ENCODE results near the gene KRT73. TPM values are rescaled to one million over a fixed set of nuclear protein-coding genes. Genes with fewer than 3 reads are reported as not detected.

KRT73 gene
- total and polyA plus RNA-seq, 2 donors (not counting 1 experiment from before 2014, with no cell fraction given): not detected

DNA sequence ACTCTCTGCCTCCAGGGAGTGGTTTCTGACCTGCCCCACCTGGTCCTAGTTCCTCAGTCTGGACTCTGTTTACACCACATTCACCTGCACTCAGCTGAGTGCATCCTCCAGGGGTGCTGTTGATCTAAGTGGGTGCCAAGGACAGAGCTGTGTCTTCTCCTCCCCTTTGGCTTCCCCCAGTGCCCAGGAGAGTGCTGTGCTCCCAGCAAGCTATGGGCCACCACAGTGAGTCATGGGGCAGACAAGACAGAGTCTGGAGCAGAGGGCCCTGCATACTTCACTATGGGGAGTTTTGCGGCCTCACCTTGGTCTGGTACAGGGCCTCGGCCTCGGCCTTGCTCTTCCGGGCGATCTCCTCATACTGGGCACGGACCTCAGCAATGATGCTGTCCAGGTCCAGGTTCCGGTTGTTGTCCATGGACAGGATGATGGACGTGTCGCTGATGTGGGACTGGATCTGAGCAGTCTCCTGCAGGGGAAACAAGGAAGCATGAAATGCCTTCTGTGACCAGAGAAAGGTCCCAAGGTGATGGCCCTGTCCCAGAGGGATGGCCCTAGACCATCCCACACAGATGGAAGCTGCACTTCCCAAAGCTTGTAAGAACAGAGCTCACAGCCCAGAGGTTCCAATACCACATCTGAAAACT, 4.9 kb downstream of the KRT73 start:
- H3K79me2 ChIP-seq (ENCODE audit: control insufficient read depth, insufficient read depth, low read length): no peaks in the 10 kb centered on the region
- H3K36me3 ChIP-seq (ENCODE audit: control insufficient read depth, insufficient read depth, low read length): no peaks in the 10 kb centered on the region
- H4K20me1 ChIP-seq (ENCODE audit: control insufficient read depth, extremely low read depth, insufficient read depth, low read length): peaks cover 2% of the 10 kb centered on the region
- H3K9ac ChIP-seq (ENCODE audit: insufficient read depth, low read length): no peak overlapping the region
- TF ChIP-seq CTCF (conservative IDR thresholded peaks at IDR 0.05 in 1 of 2, IDR thresholded peaks at IDR 0.05 in 1 of 2; ENCODE audit: low read depth in 1 of 2, low read length in 2 of 2): no peak
- TF ChIP-seq EZH2 (IDR thresholded peaks at IDR 0.05; ENCODE audit: low read length, missing control alignments): no peak
- no peak overlapping the region for H2AFZ ChIP-seq (ENCODE audit: low read length)
- H3K4me3 ChIP-seq (replicated peaks in 1 of 4; ENCODE audit: control extremely low read depth in 1 of 4, insufficient read depth in 1 of 4, low read depth in 3 of 4, low read length in 4 of 4): no peak overlapping the region
- H3K9me3 ChIP-seq (ENCODE audit: control insufficient read depth, insufficient read depth, low read depth, low read length): no peaks in the 10 kb centered on the region
- H3K27me3 ChIP-seq (ENCODE audit: control insufficient read depth, insufficient read depth, low read length): peaks cover 3% of the 10 kb centered on the region
- no peaks in the 10 kb centered on the region for H3K4me1 ChIP-seq (ENCODE audit: control insufficient read depth, extremely low read depth, insufficient read depth, low read length)
- no peak overlapping the region for H3K27ac ChIP-seq (ENCODE audit: insufficient read depth, low read length)
- no peak for DNase-seq (ENCODE audit: low read depth in 2 of 2)
- H3K4me2 ChIP-seq (ENCODE audit: extremely low read depth, insufficient read depth, low read length): no peak overlapping the region

DNA sequence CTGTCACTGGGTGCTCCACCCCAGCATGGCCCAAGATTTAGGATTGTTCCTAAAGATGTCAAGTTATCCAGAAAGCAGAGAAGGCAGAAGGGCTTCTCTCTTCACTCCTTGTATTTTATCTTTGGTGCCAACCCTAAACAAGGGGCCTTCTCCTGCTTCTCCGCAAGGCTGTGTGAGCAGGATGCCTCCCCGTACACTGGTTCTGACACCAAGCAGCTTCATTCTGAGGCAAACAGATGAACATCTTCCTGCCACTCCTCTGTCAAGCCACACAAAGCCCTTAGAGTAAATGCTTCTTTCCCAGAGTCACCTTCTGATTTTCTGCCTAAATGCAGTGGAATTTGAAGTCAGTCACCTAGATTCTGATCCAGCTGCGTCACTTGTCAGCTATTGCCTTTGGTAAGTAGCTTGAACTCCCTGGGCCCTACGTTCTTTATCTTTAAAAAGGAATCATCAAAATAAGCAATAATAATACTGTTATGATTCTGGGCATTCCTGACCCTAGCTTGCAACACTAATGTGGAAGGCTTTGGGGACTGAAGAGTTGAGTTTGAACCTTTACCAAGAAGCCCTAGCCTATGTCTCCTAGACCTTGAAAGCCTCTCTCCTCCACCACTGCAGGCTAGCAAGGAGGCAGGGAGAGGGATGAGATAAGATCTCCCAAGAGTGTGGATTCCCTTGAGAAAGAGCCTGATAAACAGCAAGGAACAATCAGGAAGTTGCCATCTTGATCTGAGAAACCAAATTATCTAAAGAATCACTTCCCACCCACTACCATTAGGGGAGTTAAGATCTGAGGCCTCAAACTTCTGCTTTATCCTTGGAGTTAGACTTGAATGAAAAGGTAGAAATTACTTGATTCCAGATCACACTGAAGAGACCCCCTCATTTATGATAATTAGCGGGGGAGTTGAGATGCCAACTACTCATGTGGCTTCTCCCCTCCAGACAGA, 5.7 kb downstream of the KRT73 start:
- TF ChIP-seq EZH2 (IDR thresholded peaks at IDR 0.05; ENCODE audit: low read length, missing control alignments): no peak
- TF ChIP-seq CTCF (conservative IDR thresholded peaks at IDR 0.05 in 1 of 2, IDR thresholded peaks at IDR 0.05 in 1 of 2; ENCODE audit: low read depth in 1 of 2, low read length in 2 of 2): no peak
- H3K27ac ChIP-seq (ENCODE audit: insufficient read depth, low read length): no peak overlapping the region
- H3K27me3 ChIP-seq (ENCODE audit: control insufficient read depth, insufficient read depth, low read length): peaks cover 3% of the 10 kb centered on the region
- no peaks in the 10 kb centered on the region for H3K4me1 ChIP-seq (ENCODE audit: control insufficient read depth, extremely low read depth, insufficient read depth, low read length)
- H3K79me2 ChIP-seq (ENCODE audit: control insufficient read depth, insufficient read depth, low read length): no peaks in the 10 kb centered on the region
- H4K20me1 ChIP-seq (ENCODE audit: control insufficient read depth, extremely low read depth, insufficient read depth, low read length): peaks cover 2% of the 10 kb centered on the region
- no peaks in the 10 kb centered on the region for H3K9me3 ChIP-seq (ENCODE audit: control insufficient read depth, insufficient read depth, low read depth, low read length)
- H2AFZ ChIP-seq (ENCODE audit: low read length): no peak overlapping the region
- no peaks in the 10 kb centered on the region for H3K36me3 ChIP-seq (ENCODE audit: control insufficient read depth, insufficient read depth, low read length)
- DNase-seq (ENCODE audit: low read depth in 2 of 2): no peak
- H3K4me2 ChIP-seq (ENCODE audit: extremely low read depth, insufficient read depth, low read length): no peak overlapping the region
- no peak overlapping the region for H3K4me3 ChIP-seq (replicated peaks in 1 of 4; ENCODE audit: control extremely low read depth in 1 of 4, insufficient read depth in 1 of 4, low read depth in 3 of 4, low read length in 4 of 4)
- no peak overlapping the region for H3K9ac ChIP-seq (ENCODE audit: insufficient read depth, low read length)

- Histone ChIP-seq H3K4me2 (ENCODE audit: extremely low read depth, insufficient read depth, low read length) (no peak overlapping the region), H3K79me2 (ENCODE audit: control insufficient read depth, insufficient read depth, low read length) (no peaks in the 10 kb centered on the region), H3K9me3 (ENCODE audit: control insufficient read depth, insufficient read depth, low read depth, low read length) (no peaks in the 10 kb centered on the region), H4K20me1 (ENCODE audit: control insufficient read depth, extremely low read depth, insufficient read depth, low read length) (peaks cover 2% of the 10 kb centered on the region), H3K4me3 (replicated peaks in 1 of 4; ENCODE audit: control extremely low read depth in 1 of 4, insufficient read depth in 1 of 4, low read depth in 3 of 4, low read length in 4 of 4) (no peak overlapping the region), H3K4me1 (ENCODE audit: control insufficient read depth, extremely low read depth, insufficient read depth, low read length) (no peaks in the 10 kb centered on the region), H3K27me3 (ENCODE audit: control insufficient read depth, insufficient read depth, low read length) (peaks cover 3% of the 10 kb centered on the region), H3K9ac (ENCODE audit: insufficient read depth, low read length) (no peak overlapping the region), H3K27ac (ENCODE audit: insufficient read depth, low read length) (no peak overlapping the region), H2AFZ (ENCODE audit: low read length) (no peak overlapping the region), H3K36me3 (ENCODE audit: control insufficient read depth, insufficient read depth, low read length) (no peaks in the 10 kb centered on the region)
- DNase-seq (ENCODE audit: low read depth in 2 of 2): no peak
- TF ChIP-seq EZH2 (IDR thresholded peaks at IDR 0.05; ENCODE audit: low read length, missing control alignments): no peak
- no peak for TF ChIP-seq CTCF (conservative IDR thresholded peaks at IDR 0.05 in 1 of 2, IDR thresholded peaks at IDR 0.05 in 1 of 2; ENCODE audit: low read depth in 1 of 2, low read length in 2 of 2)
Measured at GRCh38 chr12:52611080-52611468, 7.3 kb downstream of the KRT73 start.

All from fibroblast of lung (primary cell).